Jurkat, Clone E6-1 (cell line): Measurements from ENCODE around the gene ITPKC.

ENCODE experiments used
- DNase-seq: peaks from one replicate; pipeline ENCODE4 v3.0.0-alpha.2; 2011; ENCODE audit warnings: low read depth, low spot score
- H3K4me3 ChIP-seq: 2 replicates; pipeline ENCODE4 v1.5.1; 2011; ENCODE audit warnings: mild to moderate bottlenecking, low read length, control low read depth, moderate library complexity

The ITPKC gene

GRCh38 chr19:40689339-40690049 lies 27.4 kb upstream of the ITPKC start:
- peak; percentile 39 for DNase-seq

GRCh38 chr19:40690050-40690692 lies 26.7 kb upstream of the ITPKC start, which contains the start of gene NUMBL:
Gene NUMBL, minus strand, starts transcription at chr19:40690651. Its CDS starts 168 bp downstream, at chr19:40690483.
- DNase-seq, result no peak
- H3K4me3 ChIP-seq, result peak within 1 kb of the TSS; percentile 60

More at GRCh38 chr19:40689339-40690049, 27.4 kb upstream of the ITPKC start:
- H3K4me3 ChIP-seq, result peak overlapping the region; percentile 50

GRCh38 chr19:40690693-40691420 lies 26.1 kb upstream of the ITPKC start:
- peak overlapping the region; percentile 60 for H3K4me3 ChIP-seq
- peak; percentile 68 for DNase-seq

GRCh38 chr19:40691421-40692211 lies 25.3 kb upstream of the ITPKC start:
- H3K4me3 ChIP-seq, result peak overlapping the region; percentile 60
- DNase-seq, result peak; percentile 3

DNA sequence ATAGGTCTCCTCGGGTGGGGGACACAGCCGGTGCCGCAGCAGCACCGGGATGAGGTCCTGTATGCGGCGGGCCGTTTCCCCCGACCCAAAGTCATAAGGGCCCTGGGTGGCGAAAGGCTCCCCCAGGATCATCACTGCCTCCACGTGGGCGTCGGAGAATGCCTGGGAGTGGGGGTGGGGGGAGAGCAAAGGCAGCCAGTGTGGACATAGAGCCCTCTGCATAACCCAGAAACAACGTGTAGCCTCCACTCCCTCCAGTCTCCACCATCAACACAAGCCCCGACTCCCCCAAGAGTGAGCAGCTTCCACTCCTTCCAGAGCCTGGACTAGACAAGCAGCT lies 24.7 kb upstream of the ITPKC start:
- H3K4me3 ChIP-seq, result no peak overlapping the region
- DNase-seq, result no peak

DNA sequence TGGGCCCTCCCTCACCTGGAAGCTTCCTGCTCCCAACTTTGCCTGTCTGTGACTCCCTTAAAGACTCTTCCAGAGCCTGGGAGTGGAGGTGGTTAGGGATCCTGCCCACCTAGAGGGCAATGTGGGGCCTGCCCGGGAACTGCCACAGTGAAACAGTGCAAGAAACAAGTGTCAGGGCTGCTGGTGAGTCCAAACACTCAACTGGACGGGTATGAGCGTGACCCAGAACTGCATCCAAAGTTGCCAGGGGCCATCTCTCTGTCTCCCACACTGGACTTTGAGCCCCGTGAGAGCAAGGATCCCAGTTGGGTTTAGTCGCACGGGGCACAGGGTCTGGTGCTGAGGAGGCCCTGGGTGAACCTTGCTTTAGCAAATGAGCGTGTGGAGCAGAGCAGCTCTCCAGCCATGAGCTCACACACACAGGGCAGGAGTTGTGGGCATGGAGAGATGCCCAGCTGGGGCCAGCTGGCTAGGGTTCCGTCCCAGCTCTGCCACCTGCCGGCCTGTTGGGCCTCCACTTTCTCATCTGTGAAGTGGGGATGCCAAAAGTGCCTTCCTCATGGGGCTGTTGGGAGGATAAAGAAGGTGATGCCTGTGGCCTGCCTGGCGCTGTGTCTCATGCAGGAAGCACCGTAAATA lies 23.6 kb upstream of the ITPKC start:
- DNase-seq, result no peak
- no peak overlapping the region for H3K4me3 ChIP-seq

GRCh38 chr19:40693896-40694295 lies 23.0 kb upstream of the ITPKC start:
- DNase-seq, result no peak
- no peak overlapping the region for H3K4me3 ChIP-seq

- H3K4me3 ChIP-seq, result no peak overlapping the region
- DNase-seq, result no peak
Observed at GRCh38 chr19:40695881-40696280, 21.0 kb upstream of the ITPKC start.

DNA sequence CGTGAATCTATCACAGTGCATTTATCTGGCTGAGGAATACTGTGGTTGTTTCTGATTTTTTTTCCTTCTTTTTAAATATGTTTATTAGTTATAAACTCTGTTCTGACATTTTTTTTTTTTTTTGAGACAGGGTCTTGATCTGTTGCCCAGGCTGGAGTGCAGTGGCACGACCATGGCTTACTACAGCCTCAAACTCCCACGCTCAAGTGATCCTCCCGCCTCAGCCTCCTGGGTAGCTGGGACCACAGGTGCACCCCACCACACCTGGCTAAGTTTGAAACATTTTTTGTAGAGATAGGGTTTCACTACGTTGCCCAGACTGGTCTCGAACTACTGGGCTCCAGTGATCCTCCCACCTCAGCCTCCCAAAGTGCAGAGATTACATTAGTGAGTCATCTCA lies 19.9 kb upstream of the ITPKC start:
- H3K4me3 ChIP-seq, result no peak overlapping the region
- DNase-seq, result no peak

- no peak for DNase-seq
- no peak overlapping the region for H3K4me3 ChIP-seq
Observed at GRCh38 chr19:40700083-40700482, 16.8 kb upstream of the ITPKC start.

DNA sequence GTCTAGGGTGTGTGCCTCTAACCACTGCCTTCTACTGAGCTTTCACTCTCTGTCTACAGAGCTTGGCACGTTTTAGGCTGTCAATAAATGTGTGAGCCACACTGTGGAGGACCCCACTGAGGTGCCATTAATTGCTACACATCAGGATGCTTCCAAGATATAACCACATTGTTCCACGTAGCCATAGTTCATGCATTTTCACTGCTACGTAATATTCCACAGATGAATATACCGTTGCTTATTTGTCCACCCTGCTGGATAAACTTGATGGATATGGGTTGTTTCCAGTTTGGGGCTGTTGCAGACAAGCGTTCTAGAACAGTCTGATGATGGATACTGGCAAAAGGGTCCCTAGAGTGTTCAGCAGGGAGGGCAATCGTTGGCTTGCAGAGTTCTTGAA lies 15.2 kb upstream of the ITPKC start:
- DNase-seq, result no peak
- no peak overlapping the region for H3K4me3 ChIP-seq

DNA sequence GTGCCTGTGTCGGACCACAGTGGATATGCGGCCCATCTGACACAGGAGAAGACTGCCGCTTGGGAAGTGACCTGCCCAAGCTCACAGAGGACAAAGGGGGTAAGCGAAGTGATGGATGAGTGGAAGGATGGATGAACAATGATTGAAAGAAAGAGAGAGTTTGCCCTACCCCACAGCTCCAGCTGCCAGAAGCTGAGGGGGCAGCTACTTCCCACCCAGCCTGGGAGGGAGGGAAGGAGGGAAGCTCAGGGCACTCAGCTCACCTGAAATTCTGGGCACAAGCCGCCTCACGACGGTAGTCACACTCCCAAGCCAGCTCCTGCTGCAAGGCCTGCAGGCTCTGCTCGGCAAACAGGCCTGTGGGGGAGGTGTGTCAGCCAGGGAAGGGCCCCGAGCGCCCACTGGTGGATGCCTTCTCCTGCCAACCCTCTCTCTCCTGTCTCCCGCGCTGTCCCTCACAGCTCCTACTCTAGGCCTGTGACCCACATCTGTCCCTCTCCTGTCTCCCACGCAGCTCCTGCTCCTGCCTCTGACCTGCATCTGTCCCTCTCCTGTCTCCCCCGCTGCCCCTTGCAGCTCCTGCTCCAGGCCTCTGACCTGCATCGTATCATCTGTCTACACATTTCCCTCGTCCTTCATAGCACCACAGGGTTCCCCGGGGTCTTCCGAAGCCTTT lies 14.4 kb upstream of the ITPKC start:
- H3K4me3 ChIP-seq, result no peak overlapping the region
- DNase-seq, result no peak

- H3K4me3 ChIP-seq, result no peak overlapping the region
- no peak for DNase-seq
Observed at GRCh38 chr19:40703029-40703755, 13.7 kb upstream of the ITPKC start.

DNA sequence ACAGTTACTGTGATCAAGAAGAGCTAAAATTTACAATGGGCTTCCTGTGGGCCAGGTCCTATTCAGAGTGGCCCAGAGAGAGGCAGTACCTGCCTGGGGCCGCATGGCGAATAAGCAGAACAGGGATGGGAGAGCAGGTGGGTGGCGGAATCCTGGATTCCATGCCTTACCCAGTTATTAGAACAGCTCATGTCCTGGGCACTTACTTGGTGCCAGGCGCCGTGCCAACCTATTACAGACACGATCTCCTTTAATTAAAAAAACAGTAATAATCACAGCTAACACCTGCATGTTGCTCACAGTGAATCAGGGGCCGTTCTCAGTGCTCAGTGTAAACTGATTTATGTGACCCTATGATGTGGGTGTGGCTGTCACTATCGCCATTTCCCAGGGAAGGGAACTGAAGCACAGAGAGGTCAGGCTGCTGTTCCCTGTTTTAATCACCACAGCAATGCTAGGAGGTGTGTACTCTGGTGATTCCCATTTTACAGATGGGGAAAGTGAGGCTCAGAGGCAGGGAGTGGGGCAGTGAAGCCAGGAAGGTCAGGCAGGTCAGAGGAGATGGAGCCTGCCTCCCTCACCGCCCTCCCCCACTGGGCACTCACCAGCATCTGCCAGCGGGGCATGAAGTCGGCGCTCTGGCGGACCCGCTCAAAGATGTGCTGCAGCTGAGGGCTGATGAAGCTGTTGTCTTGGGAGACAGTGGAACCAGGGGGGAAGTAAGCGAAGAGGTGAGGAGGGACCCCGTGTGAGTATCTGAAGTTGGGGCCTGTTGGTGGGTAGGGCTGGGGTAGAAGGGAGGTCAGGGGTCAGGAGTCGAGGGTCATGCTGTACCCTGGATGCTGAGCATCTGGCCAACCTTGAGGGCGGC lies 12.2 kb upstream of the ITPKC start:
- no peak for DNase-seq
- no peak overlapping the region for H3K4me3 ChIP-seq

GRCh38 chr19:40705362-40705651 lies 11.6 kb upstream of the ITPKC start:
- no peak overlapping the region for H3K4me3 ChIP-seq
- DNase-seq, result no peak

- no peak overlapping the region for H3K4me3 ChIP-seq
- DNase-seq, result no peak
Observed at GRCh38 chr19:40705950-40706619, 10.8 kb upstream of the ITPKC start.

DNA sequence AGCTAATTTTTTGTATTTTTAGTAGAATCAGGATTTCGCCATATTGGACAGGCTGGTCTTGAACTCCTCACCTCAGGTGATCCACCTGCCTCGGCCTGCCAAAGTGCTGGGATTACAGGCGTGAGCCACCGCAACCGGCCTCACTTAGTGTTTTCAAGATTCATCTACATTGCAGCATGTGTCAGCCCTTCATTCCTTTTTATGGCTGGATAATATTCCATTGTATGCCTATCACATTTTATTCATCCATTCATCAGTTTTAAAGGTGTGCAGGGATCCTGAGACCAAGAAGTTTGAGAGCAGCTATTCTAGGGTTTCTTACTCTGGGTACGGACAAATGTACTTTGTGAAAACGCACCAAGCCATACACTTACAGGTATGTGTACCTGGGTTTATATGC lies 9.3 kb upstream of the ITPKC start:
- DNase-seq, result no peak
- no peak overlapping the region for H3K4me3 ChIP-seq
